ENCODE data around the gene PLCG2. TPM values are rescaled to one million over a fixed set of nuclear protein-coding genes. Genes with fewer than 3 reads are reported as not detected.

PLCG2 gene
- total RNA-seq, 1 experiment from 2014 or later, result 6.0 TPM

GRCh38 chr16:81767987-81768592 is 11.0 kb upstream of the PLCG2 start:
- H3K14ac ChIP-seq (ENCODE audit: insufficient read depth, low read length), result no peak overlapping the region
- H3K4me1 ChIP-seq (ENCODE audit: insufficient read depth, low read length), result no peaks in the 10 kb centered on the region
- H4K5ac ChIP-seq (ENCODE audit: insufficient read length, low read depth, low read length), result no peak overlapping the region
- H2BK15ac ChIP-seq (ENCODE audit: low read depth, low read length), result no peak overlapping the region
- no peak overlapping the region for H2AFZ ChIP-seq (ENCODE audit: low read length)
- H3K9ac ChIP-seq (ENCODE audit: extremely low read depth, insufficient read length, low read length), result no peak overlapping the region
- H3K23me2 ChIP-seq (ENCODE audit: insufficient read length, low read depth, low read length, poor library complexity, severe bottlenecking), result no peaks in the 10 kb centered on the region
- H3K23ac ChIP-seq (ENCODE audit: insufficient read length, low read depth, low read length), result no peak overlapping the region
- H2BK5ac ChIP-seq (ENCODE audit: insufficient read length, low read length), result no peak overlapping the region
- H3K36me3 Mint-ChIP-seq (ENCODE audit: insufficient read depth in 1 of 3, low read depth in 3 of 3), result peaks cover 0 to 4% (median 0%) of the 10 kb centered on the region in 3 experiments; a peak in 2 of 7 replicates
- H3K4me2 ChIP-seq (ENCODE audit: insufficient read depth, insufficient read length, low read length), result no peak overlapping the region
- no peaks in the 10 kb centered on the region for H3K9me3 ChIP-seq (ENCODE audit: control insufficient read depth, low read depth, low read length)
- H3K27me3 ChIP-seq (ENCODE audit: insufficient read depth, low read length), result no peaks in the 10 kb centered on the region
- H3K27me3 Mint-ChIP-seq (ENCODE audit: low read depth), result peaks cover 10% of the 10 kb centered on the region
- no peak overlapping the region for H2BK120ac ChIP-seq (ENCODE audit: low read depth, low read length, poor library complexity, severe bottlenecking)
- peaks cover 0 to 3% of the 10 kb centered on the region in 2 experiments; a peak in 1 of 5 replicates for H3K9me3 Mint-ChIP-seq
- H2BK12ac ChIP-seq (ENCODE audit: insufficient read length, low read depth, low read length), result no peak overlapping the region
- no CpG with 5 or more reads among the region's 9 CpGs for WGBS (ENCODE audit: extremely low coverage, insufficient read length, low lambda C conversion rate)
- H3K18ac ChIP-seq (ENCODE audit: insufficient read length, low read depth, low read length), result no peak overlapping the region
- H3K4me3 Mint-ChIP-seq, result no peak overlapping the region
- no peak overlapping the region for H3K56ac ChIP-seq (ENCODE audit: insufficient read length, low read depth, low read length)
- no peak overlapping the region for H4K91ac ChIP-seq (ENCODE audit: insufficient read length, low read depth, low read length)
- no peaks in the 10 kb centered on the region for H3K79me1 ChIP-seq (ENCODE audit: insufficient read depth, low read depth, low read length, poor library complexity, severe bottlenecking)
- H3K4me1 Mint-ChIP-seq, result peaks cover 10 to 12% of the 10 kb centered on the region in 2 experiments
- no peak overlapping the region for H3K27ac Mint-ChIP-seq
- no peak overlapping the region for H3K4ac ChIP-seq (ENCODE audit: low read depth, low read length)
- DNase-seq, result no peak
- H2AK5ac ChIP-seq (ENCODE audit: insufficient read length, low read length), result no peak overlapping the region
- H4K20me1 ChIP-seq (ENCODE audit: control insufficient read depth, insufficient read depth, insufficient read length), result no peaks in the 10 kb centered on the region
- no peak overlapping the region for H3K27ac ChIP-seq (ENCODE audit: insufficient read length, low read depth, low read length)
- no peak overlapping the region for H2BK20ac ChIP-seq (ENCODE audit: low read depth, low read length, poor library complexity, severe bottlenecking)
- H3K79me2 ChIP-seq (ENCODE audit: insufficient read depth, low read length), result no peaks in the 10 kb centered on the region
- H4K8ac ChIP-seq (replicated peaks; ENCODE audit: insufficient read length, low read depth, low read length), result no peak overlapping the region
- TF ChIP-seq CTCF (conservative IDR thresholded peaks at IDR 0.05), result no peak
- H3T11ph ChIP-seq (ENCODE audit: low read length), result no peak overlapping the region
